OCI-M2 (cell line): ENCODE measurements around the gene RNF10.
"Not testable (repeated sequence)": the region's sequence is repeated elsewhere in the genome, so short reads cannot be mapped to it uniquely, and the experiment has no call there.

Source experiments
- DNase-seq: peaks from one replicate; lab custom pipeline; 2025; ENCODE audit not compliant: unreplicated experiment; lab: John Stamatoyannopoulos, UW

RNF10 gene

GRCh38 chr12:120611534-120611933, 77.4 kb downstream of the RNF10 start:
- DNase-seq = not testable (repeated sequence)

- DNase-seq = no peak
These were observed 80.7 kb downstream of the RNF10 start for GRCh38 chr12:120614848-120615247.

GRCh38 chr12:120617193-120617592, 83.0 kb downstream of the RNF10 start:
- DNase-seq = not testable (repeated sequence)

DNA sequence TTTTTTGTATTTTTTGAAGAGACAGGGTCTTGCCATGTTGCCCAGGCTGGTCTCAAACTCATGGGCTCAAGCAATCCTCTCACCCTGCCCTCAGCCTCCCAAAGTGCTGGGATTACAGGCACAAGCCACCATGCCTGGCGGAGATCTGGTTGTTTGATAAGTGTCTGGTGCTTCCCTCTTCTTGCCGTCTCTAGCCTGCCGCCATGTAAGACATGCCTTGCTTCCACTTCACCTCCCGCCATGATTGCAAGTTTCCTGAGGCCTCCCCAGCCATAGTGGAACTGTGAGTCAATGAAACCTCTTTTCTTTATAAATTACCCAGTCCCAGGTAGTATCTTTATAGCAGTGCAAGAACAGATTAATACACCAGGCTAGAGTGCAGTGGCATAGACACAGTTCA, 83.6 kb downstream of the RNF10 start:
- not testable (repeated sequence) for DNase-seq

DNA sequence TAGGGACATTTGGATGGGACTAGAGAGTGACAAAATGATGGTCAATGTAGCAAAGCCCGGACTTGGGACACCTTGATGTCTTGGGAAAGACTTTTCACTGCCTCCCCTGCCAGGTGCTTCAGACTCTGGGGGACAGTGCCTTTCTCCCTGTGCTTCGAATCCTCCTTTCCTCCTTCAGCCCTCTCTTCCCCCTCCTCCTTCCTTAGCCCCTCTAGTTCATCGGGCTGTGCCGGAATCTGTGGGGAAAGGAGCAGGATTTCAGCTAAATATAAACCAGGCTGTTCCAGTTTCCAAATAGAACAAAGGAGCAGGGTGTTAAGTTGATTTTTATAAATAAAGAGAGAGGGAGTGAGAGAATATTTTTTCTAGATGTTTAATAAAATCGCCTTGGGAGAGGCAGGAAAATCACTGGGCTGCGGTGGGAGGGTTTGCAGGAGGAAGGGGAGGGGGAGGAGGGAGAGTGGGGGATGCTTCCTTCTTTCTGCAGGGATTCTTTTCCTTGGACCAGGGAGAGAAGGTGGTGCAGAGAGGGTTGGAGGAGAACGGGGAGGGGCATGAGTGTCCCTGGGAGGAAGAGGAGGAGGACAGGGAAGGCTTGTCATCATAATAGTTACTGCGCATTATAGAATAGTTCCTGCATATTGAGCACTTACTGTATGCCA, 84.9 kb downstream of the RNF10 start:
- DNase-seq = no peak

- no peak for DNase-seq
These were observed 86.5 kb downstream of the RNF10 start for GRCh38 chr12:120620624-120621023.

DNA sequence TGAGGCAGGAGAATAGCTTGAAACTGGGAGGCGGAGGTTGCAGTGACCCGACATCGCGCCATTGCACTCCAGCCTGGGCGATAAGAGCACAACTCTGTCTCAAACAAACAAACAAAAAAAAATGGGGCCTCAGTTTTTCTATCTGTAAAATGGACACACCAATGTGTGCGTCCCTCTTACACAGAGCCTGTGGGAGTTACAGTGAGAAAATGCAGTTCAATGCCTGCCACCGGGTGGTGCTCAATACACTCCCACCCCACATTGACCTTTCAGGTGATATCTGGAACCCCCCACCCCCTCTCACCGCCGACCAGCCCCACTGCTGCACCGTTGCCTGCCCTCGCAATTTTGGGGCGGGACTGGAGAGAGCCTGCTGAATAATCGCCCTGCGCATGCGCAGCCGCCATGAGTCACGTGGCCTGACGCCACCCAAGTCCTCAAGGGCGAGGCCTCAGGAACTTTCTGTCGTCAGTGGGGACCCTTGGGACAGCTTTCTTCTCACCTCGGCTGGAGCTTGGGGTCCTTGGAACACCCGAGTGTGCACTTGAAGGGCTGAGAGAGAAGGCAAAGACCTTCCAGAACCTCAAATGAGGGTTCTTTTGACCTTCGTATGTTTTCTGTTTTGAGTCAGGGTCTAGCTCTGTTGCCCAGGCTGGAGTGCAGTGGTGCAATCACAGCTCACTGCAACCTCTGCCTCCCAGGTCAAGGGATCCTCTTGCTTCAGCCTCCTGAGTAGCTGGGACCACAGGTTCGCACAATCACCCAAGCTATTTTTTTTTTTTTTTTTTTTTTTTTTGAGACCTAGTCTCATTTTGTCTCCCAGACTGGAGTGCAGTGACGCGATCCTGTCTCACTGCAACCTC, 91.6 kb downstream of the RNF10 start:
- DNase-seq = no peak
